ENCODE measurements around the gene RPTOR.

The RPTOR gene

DNA sequence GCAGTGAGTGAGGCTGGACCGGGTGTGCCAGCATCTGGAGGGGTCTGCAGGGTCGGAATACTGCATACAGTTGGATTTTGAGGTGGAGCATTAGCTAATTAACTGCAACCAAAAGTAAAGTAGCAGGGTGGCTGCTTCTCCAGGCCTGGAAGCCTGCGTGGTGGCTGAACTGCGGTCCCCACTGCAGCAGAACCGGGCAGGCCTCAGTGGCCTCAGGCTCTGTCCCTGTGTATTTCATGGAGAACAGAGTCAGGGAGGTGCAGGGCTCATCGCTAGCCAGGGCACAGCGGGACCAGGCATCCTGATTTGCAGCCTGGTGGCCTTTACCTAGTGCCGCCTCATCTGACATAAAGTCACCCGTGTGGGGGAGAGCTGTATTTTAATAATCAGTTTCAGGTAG is 131.9 kb downstream of the RPTOR start:
- H3K9me3 ChIP-seq (ENCODE audit: low read depth, low read length), result no peaks in the 10 kb centered on the region
- DNase-seq (ENCODE audit: low read depth, low spot score), result no peak
- TF ChIP-seq EZH2 (IDR thresholded peaks at IDR 0.05) (no peak), POLR2AphosphoS5 (IDR thresholded peaks at IDR 0.05; ENCODE audit: borderline replicate concordance, low read depth, low read length) (no peak), FOXP2 (optimal IDR thresholded peaks at IDR 0.05; ENCODE audit: control extremely low read depth, extremely low read length, insufficient read depth) (no peak)
- H3K27ac ChIP-seq, result no peak overlapping the region
- no peak overlapping the region for H3K9ac ChIP-seq (ENCODE audit: insufficient read length)
- H3K4me3 ChIP-seq, result no peak overlapping the region
- H3K36me3 ChIP-seq (ENCODE audit: insufficient read depth, low read length), result 0 out of 2 replicates have a peak, but pooled peaks cover 3% of the 10 kb centered on the region

- Histone ChIP-seq H3K4me3 (no peak overlapping the region), H3K27ac (no peak overlapping the region), H3K9ac (ENCODE audit: insufficient read length) (no peak overlapping the region), H3K36me3 (ENCODE audit: insufficient read depth, low read length) (no peaks in the 10 kb centered on the region), H3K9me3 (ENCODE audit: low read depth, low read length) (no peaks in the 10 kb centered on the region)
- DNase-seq (ENCODE audit: low read depth, low spot score), result no peak
- TF ChIP-seq FOXP2 (optimal IDR thresholded peaks at IDR 0.05; ENCODE audit: control extremely low read depth, extremely low read length, insufficient read depth), result no peak
- no peak for TF ChIP-seq POLR2AphosphoS5 (IDR thresholded peaks at IDR 0.05; ENCODE audit: borderline replicate concordance, low read depth, low read length)
- no peak for TF ChIP-seq EZH2 (IDR thresholded peaks at IDR 0.05)
These were observed 132.6 kb downstream of the RPTOR start for GRCh38 chr17:80677214-80677756.

GRCh38 chr17:80679816-80680215 is 135.2 kb downstream of the RPTOR start:
- no peak for TF ChIP-seq FOXP2 (optimal IDR thresholded peaks at IDR 0.05; ENCODE audit: control extremely low read depth, extremely low read length, insufficient read depth)
- no peak for TF ChIP-seq EZH2 (IDR thresholded peaks at IDR 0.05)
- TF ChIP-seq POLR2AphosphoS5 (IDR thresholded peaks at IDR 0.05; ENCODE audit: borderline replicate concordance, low read depth, low read length), result no peak
- no peaks in the 10 kb centered on the region for H3K36me3 ChIP-seq (ENCODE audit: insufficient read depth, low read length)
- DNase-seq (ENCODE audit: low read depth, low spot score), result no peak
- no peaks in the 10 kb centered on the region for H3K9me3 ChIP-seq (ENCODE audit: low read depth, low read length)
- no peak overlapping the region for H3K4me3 ChIP-seq
- no peak overlapping the region for H3K9ac ChIP-seq (ENCODE audit: insufficient read length)
- H3K27ac ChIP-seq, result no peak overlapping the region

DNA sequence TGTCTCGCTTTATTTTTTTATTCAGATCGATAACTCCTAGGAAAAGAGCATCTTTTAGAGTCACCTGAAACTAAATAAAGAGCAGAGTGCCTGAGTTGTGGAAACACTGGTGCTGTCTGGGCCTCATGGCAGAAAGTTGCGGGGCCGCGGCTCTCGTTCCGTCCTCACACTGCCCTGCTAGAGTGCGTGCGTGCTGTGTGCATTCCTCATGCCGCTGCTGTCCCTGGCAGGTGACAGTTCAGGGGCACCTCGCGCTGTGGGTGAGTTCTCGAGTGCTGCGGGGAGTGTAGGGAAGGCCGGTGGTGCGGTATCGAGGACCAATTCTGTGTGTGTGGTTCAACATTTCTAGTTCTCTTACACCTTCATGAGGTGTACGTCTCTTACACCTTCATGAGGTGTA is 136.6 kb downstream of the RPTOR start:
- DNase-seq (ENCODE audit: low read depth, low spot score), result no peak
- Histone ChIP-seq H3K9me3 (ENCODE audit: low read depth, low read length) (no peaks in the 10 kb centered on the region), H3K9ac (ENCODE audit: insufficient read length) (no peak overlapping the region), H3K36me3 (ENCODE audit: insufficient read depth, low read length) (no peaks in the 10 kb centered on the region), H3K27ac (no peak overlapping the region), H3K4me3 (no peak overlapping the region)
- TF ChIP-seq POLR2AphosphoS5 (IDR thresholded peaks at IDR 0.05; ENCODE audit: borderline replicate concordance, low read depth, low read length) (no peak), EZH2 (IDR thresholded peaks at IDR 0.05) (no peak), FOXP2 (optimal IDR thresholded peaks at IDR 0.05; ENCODE audit: control extremely low read depth, extremely low read length, insufficient read depth) (no peak)

GRCh38 chr17:80682372-80682771 is 137.7 kb downstream of the RPTOR start:
- Histone ChIP-seq H3K27ac (no peak overlapping the region), H3K9me3 (ENCODE audit: low read depth, low read length) (no peaks in the 10 kb centered on the region), H3K4me3 (no peak overlapping the region), H3K36me3 (ENCODE audit: insufficient read depth, low read length) (no peaks in the 10 kb centered on the region), H3K9ac (ENCODE audit: insufficient read length) (no peak overlapping the region)
- TF ChIP-seq POLR2AphosphoS5 (IDR thresholded peaks at IDR 0.05; ENCODE audit: borderline replicate concordance, low read depth, low read length) (no peak), EZH2 (IDR thresholded peaks at IDR 0.05) (no peak), FOXP2 (optimal IDR thresholded peaks at IDR 0.05; ENCODE audit: control extremely low read depth, extremely low read length, insufficient read depth) (no peak)
- DNase-seq (ENCODE audit: low read depth, low spot score), result no peak

DNA sequence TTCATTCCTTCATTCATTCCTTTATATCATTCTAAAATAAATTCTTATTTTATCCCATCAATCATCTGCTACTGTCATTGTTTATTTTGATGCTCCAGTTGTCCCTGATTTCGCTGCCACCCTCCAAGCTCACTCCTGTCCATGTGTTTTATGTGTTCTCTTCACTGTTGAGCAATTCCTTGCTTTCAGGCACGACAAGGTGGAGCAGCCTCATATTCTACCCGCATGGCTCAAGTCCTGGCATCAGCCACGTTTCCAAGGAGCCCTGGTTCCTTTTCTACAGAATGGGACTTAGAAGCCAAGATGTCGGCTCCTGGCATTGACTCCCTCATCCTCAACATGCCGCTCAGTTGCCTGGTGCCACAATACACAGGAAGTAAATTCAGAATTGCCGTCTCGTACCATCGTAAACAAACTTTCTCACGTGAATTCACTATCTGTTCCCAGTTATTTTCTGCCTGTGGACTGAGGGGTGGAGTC is 139.0 kb downstream of the RPTOR start:
- Histone ChIP-seq H3K4me3 (no peak overlapping the region), H3K9me3 (ENCODE audit: low read depth, low read length) (no peaks in the 10 kb centered on the region), H3K36me3 (ENCODE audit: insufficient read depth, low read length) (no peaks in the 10 kb centered on the region), H3K9ac (ENCODE audit: insufficient read length) (no peak overlapping the region), H3K27ac (no peak overlapping the region)
- DNase-seq (ENCODE audit: low read depth, low spot score), result no peak
- TF ChIP-seq FOXP2 (optimal IDR thresholded peaks at IDR 0.05; ENCODE audit: control extremely low read depth, extremely low read length, insufficient read depth) (no peak), POLR2AphosphoS5 (IDR thresholded peaks at IDR 0.05; ENCODE audit: borderline replicate concordance, low read depth, low read length) (no peak), EZH2 (IDR thresholded peaks at IDR 0.05) (no peak)

GRCh38 chr17:80687839-80688238 is 143.2 kb downstream of the RPTOR start:
- TF ChIP-seq POLR2AphosphoS5 (IDR thresholded peaks at IDR 0.05; ENCODE audit: borderline replicate concordance, low read depth, low read length), result no peak
- TF ChIP-seq FOXP2 (optimal IDR thresholded peaks at IDR 0.05; ENCODE audit: control extremely low read depth, extremely low read length, insufficient read depth), result no peak
- TF ChIP-seq EZH2 (IDR thresholded peaks at IDR 0.05), result no peak
- no peak overlapping the region for H3K27ac ChIP-seq
- no peak for DNase-seq (ENCODE audit: low read depth, low spot score)

GRCh38 chr17:80689129-80689619 is 144.5 kb downstream of the RPTOR start:
- H3K4me3 ChIP-seq, result no peak overlapping the region
- no peak overlapping the region for H3K27ac ChIP-seq
- no peaks in the 10 kb centered on the region for H3K36me3 ChIP-seq (ENCODE audit: insufficient read depth, low read length)
- no peak overlapping the region for H3K9ac ChIP-seq (ENCODE audit: insufficient read length)
- TF ChIP-seq EZH2 (IDR thresholded peaks at IDR 0.05) (no peak), FOXP2 (optimal IDR thresholded peaks at IDR 0.05; ENCODE audit: control extremely low read depth, extremely low read length, insufficient read depth) (no peak), POLR2AphosphoS5 (IDR thresholded peaks at IDR 0.05; ENCODE audit: borderline replicate concordance, low read depth, low read length) (no peak)
- no peaks in the 10 kb centered on the region for H3K9me3 ChIP-seq (ENCODE audit: low read depth, low read length)
- no peak for DNase-seq (ENCODE audit: low read depth, low spot score)

More at GRCh38 chr17:80687839-80688238, 143.2 kb downstream of the RPTOR start:
- Histone ChIP-seq H3K9me3 (ENCODE audit: low read depth, low read length) (no peaks in the 10 kb centered on the region), H3K36me3 (ENCODE audit: insufficient read depth, low read length) (no peaks in the 10 kb centered on the region), H3K4me3 (no peak overlapping the region), H3K9ac (ENCODE audit: insufficient read length) (no peak overlapping the region)

DNA sequence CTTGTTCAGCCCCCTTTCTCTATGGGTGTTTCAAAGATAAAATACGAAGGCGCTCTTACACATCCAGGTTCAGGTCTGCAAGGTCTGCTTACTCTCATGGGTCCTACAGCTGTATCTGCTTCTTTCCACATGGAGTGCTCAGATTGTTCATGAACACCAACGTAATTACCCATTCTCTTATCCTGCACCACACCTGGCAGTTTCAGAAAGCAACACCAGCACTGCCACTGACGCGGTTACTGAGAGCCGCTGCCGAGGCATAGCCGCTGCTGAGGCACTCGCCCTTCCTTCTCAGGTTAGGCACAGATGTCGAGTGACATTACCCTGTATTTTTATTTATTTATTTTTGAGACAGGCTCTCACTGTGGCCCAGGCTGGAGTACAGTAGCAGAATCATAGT is 147.1 kb downstream of the RPTOR start:
- no peak overlapping the region for H3K4me3 ChIP-seq
- TF ChIP-seq EZH2 (IDR thresholded peaks at IDR 0.05) (no peak), FOXP2 (optimal IDR thresholded peaks at IDR 0.05; ENCODE audit: control extremely low read depth, extremely low read length, insufficient read depth) (no peak), POLR2AphosphoS5 (IDR thresholded peaks at IDR 0.05; ENCODE audit: borderline replicate concordance, low read depth, low read length) (no peak)
- H3K27ac ChIP-seq, result no peak overlapping the region
- no peak overlapping the region for H3K9ac ChIP-seq (ENCODE audit: insufficient read length)
- no peak for DNase-seq (ENCODE audit: low read depth, low spot score)
- no peaks in the 10 kb centered on the region for H3K9me3 ChIP-seq (ENCODE audit: low read depth, low read length)
- no peaks in the 10 kb centered on the region for H3K36me3 ChIP-seq (ENCODE audit: insufficient read depth, low read length)
